Vagina (tissue), 2 donors: ENCODE measurements around the gene MYRF. TPM values are rescaled to one million over a fixed set of nuclear protein-coding genes. Genes with fewer than 3 reads are reported as not detected.

Experiments used
- DNase-seq, 2 donors: peaks; one replicate each; pipeline ENCODE4 v3.0.0-alpha.2; 2017; ENCODE audit errors: extremely low spot score in 2 of 2
- H3K27ac ChIP-seq: fragments of 200-600 bp; sonication (generic); one replicate; pipeline ENCODE4 v1.5.1; 2019
- H3K27me3 ChIP-seq: fragments of 200-600 bp; sonication (generic); one replicate; pipeline ENCODE4 v1.5.1; 2019
- H3K36me3 ChIP-seq, 2 donors: fragments of 200-600 bp; sonication (generic); one replicate each; pipeline ENCODE4 v1.5.1; 2017 to 2019
- H3K4me1 ChIP-seq: fragments of 200-600 bp; sonication (generic); one replicate; pipeline ENCODE4 v1.5.1; 2019
- H3K4me3 ChIP-seq, 2 donors: fragments of 200-600 bp; sonication (generic); 1 replicate in 1 of 2; 2 replicates in 1 of 2; pipeline ENCODE4 v1.5.1; 2016 to 2019
- H3K9me3 ChIP-seq: fragments of 200-600 bp; sonication (generic); one replicate; pipeline ENCODE4 v1.5.1; 2019
- CTCF ChIP-seq, 3 experiments: fragments of 450-650 bp in 2 of 3; fragments of 200-600 bp in 1 of 3; sonication (generic) in 1 of 3; IDR thresholded peaks; one replicate each; pipeline ENCODE4 v1.5.1; 2017 to 2019; ENCODE audit warnings: antibody characterized with exemption in 3 of 3, mild to moderate bottlenecking in 2 of 3, moderate library complexity in 2 of 3
- POLR2A ChIP-seq, 2 donors: fragments of 450-650 bp; IDR thresholded peaks; one replicate each; pipeline ENCODE4 v1.6.1; 2017; ENCODE audit warnings: antibody characterized with exemption in 2 of 2, mild to moderate bottlenecking in 2 of 2, moderate library complexity in 2 of 2
- POLR2AphosphoS5 ChIP-seq, 2 donors: sonication (generic); formaldehyde crosslinking; IDR thresholded peaks; one replicate each; pipeline ENCODE4 v1.9.0; 2017; ENCODE audit warnings: antibody characterized with exemption in 2 of 2, mild to moderate bottlenecking in 2 of 2, low read depth in 1 of 2; ENCODE audit not compliant: insufficient read depth in 1 of 2
- intact Hi-C: fragments of 100-400 bp; cut with DNase I; formaldehyde crosslinking; loops from one replicate; pipeline ENCODE4 v1.15.1; 2023
- total RNA-seq: library from RNA; depleted of rRNA; stranded (reverse); fragments of >200 nt; gene quantifications from one replicate; pipeline ENCODE4 v1.2.3, GENCODE V29; 2016

The MYRF gene
- total RNA-seq, 1 donor from 2014 or later: 0.25 TPM

- TF ChIP-seq CTCF (IDR thresholded peaks at IDR 0.05) (no peak), POLR2AphosphoS5 (IDR thresholded peaks at IDR 0.05; ENCODE audit: insufficient read depth in 1 of 2, low read depth in 1 of 2) (no peak), POLR2A (IDR thresholded peaks at IDR 0.05) (no peak)
- intact Hi-C loops: no loop called here
- H3K36me3 ChIP-seq: no peaks in the 10 kb centered on the region
Measured at GRCh38 chr11:61737636-61738386, 14.6 kb upstream of the MYRF start.

GRCh38 chr11:61738776-61739175 lies 13.7 kb upstream of the MYRF start:
- no peaks in the 10 kb centered on the region for H3K9me3 ChIP-seq
- H3K27me3 ChIP-seq: no peaks in the 10 kb centered on the region
- H3K4me3 ChIP-seq: no peak overlapping the region
- no peaks in the 10 kb centered on the region for H3K36me3 ChIP-seq
- intact Hi-C loops: no loop called here
- DNase-seq: no peak
- no peaks in the 10 kb centered on the region for H3K4me1 ChIP-seq
- no peak overlapping the region for H3K27ac ChIP-seq
- TF ChIP-seq CTCF (IDR thresholded peaks at IDR 0.05) (no peak), POLR2AphosphoS5 (IDR thresholded peaks at IDR 0.05; ENCODE audit: insufficient read depth in 1 of 2, low read depth in 1 of 2) (no peak), POLR2A (IDR thresholded peaks at IDR 0.05) (no peak)

More at GRCh38 chr11:61737636-61738386, 14.6 kb upstream of the MYRF start:
- DNase-seq: no peak
- peaks cover 5% of the 10 kb centered on the region for H3K4me1 ChIP-seq
- H3K9me3 ChIP-seq: no peaks in the 10 kb centered on the region
- no peaks in the 10 kb centered on the region for H3K27me3 ChIP-seq
- H3K4me3 ChIP-seq: no peak overlapping the region
- no peak overlapping the region for H3K27ac ChIP-seq

- Histone ChIP-seq H3K36me3 (no peaks in the 10 kb centered on the region), H3K27me3 (no peaks in the 10 kb centered on the region), H3K4me3 (no peak overlapping the region), H3K27ac (no peak overlapping the region), H3K4me1 (no peaks in the 10 kb centered on the region), H3K9me3 (no peaks in the 10 kb centered on the region)
- DNase-seq: no peak
- intact Hi-C loops: no loop called here
- TF ChIP-seq POLR2AphosphoS5 (IDR thresholded peaks at IDR 0.05; ENCODE audit: insufficient read depth in 1 of 2, low read depth in 1 of 2) (no peak), POLR2A (IDR thresholded peaks at IDR 0.05) (no peak), CTCF (IDR thresholded peaks at IDR 0.05) (no peak)
Measured at GRCh38 chr11:61739413-61739812, 13.0 kb upstream of the MYRF start.

GRCh38 chr11:61739966-61740365 lies 12.5 kb upstream of the MYRF start:
- TF ChIP-seq CTCF (IDR thresholded peaks at IDR 0.05): no peak
- TF ChIP-seq POLR2AphosphoS5 (IDR thresholded peaks at IDR 0.05; ENCODE audit: insufficient read depth in 1 of 2, low read depth in 1 of 2): no peak
- no peak for TF ChIP-seq POLR2A (IDR thresholded peaks at IDR 0.05)
- Histone ChIP-seq H3K27ac (no peak overlapping the region), H3K27me3 (no peaks in the 10 kb centered on the region), H3K36me3 (no peaks in the 10 kb centered on the region), H3K4me3 (no peak overlapping the region), H3K4me1 (no peaks in the 10 kb centered on the region), H3K9me3 (no peaks in the 10 kb centered on the region)
- intact Hi-C loops: no loop called here
- no peak for DNase-seq

GRCh38 chr11:61742391-61742790 lies 10.0 kb upstream of the MYRF start:
- H3K36me3 ChIP-seq: no peaks in the 10 kb centered on the region
- no peak overlapping the region for H3K27ac ChIP-seq
- H3K4me1 ChIP-seq: no peaks in the 10 kb centered on the region
- DNase-seq: no peak
- H3K9me3 ChIP-seq: no peaks in the 10 kb centered on the region
- TF ChIP-seq POLR2A (IDR thresholded peaks at IDR 0.05): no peak
- TF ChIP-seq CTCF (IDR thresholded peaks at IDR 0.05): no peak
- no peak for TF ChIP-seq POLR2AphosphoS5 (IDR thresholded peaks at IDR 0.05; ENCODE audit: insufficient read depth in 1 of 2, low read depth in 1 of 2)
- no peaks in the 10 kb centered on the region for H3K27me3 ChIP-seq
- no peak overlapping the region for H3K4me3 ChIP-seq
- intact Hi-C loops: no loop called here
